ENCODE results near the gene RNF169.

DNA sequence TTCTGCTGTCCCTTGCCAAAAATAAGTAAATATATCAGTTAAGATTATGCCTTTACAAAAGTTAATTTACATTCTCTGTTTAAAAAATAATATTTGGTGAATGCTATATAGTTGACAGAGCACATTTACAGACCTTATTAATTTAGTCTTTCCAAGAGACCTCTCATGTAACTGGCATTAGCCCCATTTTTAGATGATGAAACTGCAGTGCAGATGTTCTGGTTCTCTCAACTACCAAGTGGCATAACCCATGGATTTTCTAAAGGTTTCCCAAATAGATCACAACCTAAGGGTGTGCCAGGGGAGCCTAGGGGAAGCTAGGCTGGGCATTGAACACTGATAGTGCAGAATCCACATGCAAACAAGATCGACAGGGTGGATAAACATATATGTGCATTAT, 88.5 kb downstream of the RNF169 start:
- TF ChIP-seq POLR2A (IDR thresholded peaks at IDR 0.05) = no peak
- TF ChIP-seq, protein P1, sequence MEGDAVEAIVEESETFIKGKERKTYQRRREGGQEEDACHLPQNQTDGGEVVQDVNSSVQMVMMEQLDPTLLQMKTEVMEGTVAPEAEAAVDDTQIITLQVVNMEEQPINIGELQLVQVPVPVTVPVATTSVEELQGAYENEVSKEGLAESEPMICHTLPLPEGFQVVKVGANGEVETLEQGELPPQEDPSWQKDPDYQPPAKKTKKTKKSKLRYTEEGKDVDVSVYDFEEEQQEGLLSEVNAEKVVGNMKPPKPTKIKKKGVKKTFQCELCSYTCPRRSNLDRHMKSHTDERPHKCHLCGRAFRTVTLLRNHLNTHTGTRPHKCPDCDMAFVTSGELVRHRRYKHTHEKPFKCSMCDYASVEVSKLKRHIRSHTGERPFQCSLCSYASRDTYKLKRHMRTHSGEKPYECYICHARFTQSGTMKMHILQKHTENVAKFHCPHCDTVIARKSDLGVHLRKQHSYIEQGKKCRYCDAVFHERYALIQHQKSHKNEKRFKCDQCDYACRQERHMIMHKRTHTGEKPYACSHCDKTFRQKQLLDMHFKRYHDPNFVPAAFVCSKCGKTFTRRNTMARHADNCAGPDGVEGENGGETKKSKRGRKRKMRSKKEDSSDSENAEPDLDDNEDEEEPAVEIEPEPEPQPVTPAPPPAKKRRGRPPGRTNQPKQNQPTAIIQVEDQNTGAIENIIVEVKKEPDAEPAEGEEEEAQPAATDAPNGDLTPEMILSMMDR (IDR thresholded peaks at IDR 0.05) = no peak
- no peak for TF ChIP-seq EP300 (IDR thresholded peaks at IDR 0.05)
